ENCODE results near the gene CD163. TPM values are rescaled to one million over a fixed set of nuclear protein-coding genes. Genes with fewer than 3 reads are reported as not detected.

Gene CD163
- total RNA-seq, 1 experiment from 2014 or later, result 0.64 TPM

Other genes with a start within 250 kb of the CD163 start
- not detected for gene ACSM4, start 199.7 kb downstream of the CD163 start, total RNA-seq (2021; ENCODE audit: unreplicated experiment)
- gene CD163L1, start 59.6 kb downstream of the CD163 start, total RNA-seq (2021; ENCODE audit: unreplicated experiment), result not detected
- not detected for gene APOBEC1, start 162.1 kb upstream of the CD163 start, total RNA-seq (2021; ENCODE audit: unreplicated experiment)
- not detected for gene GDF3, start 192.0 kb upstream of the CD163 start, total RNA-seq (2021; ENCODE audit: unreplicated experiment)
- gene DPPA3, start 207.7 kb upstream of the CD163 start, total RNA-seq (2021; ENCODE audit: unreplicated experiment), result not detected
- not detected for gene CLEC4C, start 243.6 kb upstream of the CD163 start, total RNA-seq (2021; ENCODE audit: unreplicated experiment)

Measured in Panc1 (cell line).